ENCODE measurements around the gene PRKCG.

The PRKCG gene

DNA sequence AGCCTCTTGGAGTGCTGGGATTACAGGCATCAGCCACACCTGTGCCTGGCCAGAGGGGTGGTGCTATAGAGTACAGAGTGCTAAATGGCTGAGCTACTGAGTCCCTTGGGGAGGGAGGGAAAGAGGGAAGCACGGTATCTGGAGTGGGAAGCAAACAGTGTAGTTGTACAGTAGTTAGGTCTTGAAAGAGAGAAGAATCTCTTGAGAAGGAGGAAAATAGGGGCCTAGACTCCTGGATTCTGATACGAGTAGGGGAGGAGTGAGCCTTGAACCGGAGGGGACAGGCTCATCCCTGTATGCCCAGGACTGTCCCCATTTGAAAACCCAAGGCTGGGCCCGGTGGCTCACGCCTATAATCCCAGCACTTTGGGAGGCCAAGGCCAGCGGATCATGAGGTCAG lies 9.2 kb upstream of the PRKCG start:
- no peak overlapping the region for H3K18ac ChIP-seq (ENCODE audit: low read length)
- H3K23ac ChIP-seq (ENCODE audit: low read depth, low read length, poor library complexity) = no peak overlapping the region
- H4K8ac ChIP-seq (ENCODE audit: low read depth, low read length) = no peak overlapping the region
- H2BK15ac ChIP-seq (ENCODE audit: low read length) = no peak overlapping the region
- no peak overlapping the region for H3K4ac ChIP-seq (ENCODE audit: low read length)
- no peak overlapping the region for H3K4me2 ChIP-seq (ENCODE audit: insufficient read depth, low read length, poor library complexity, severe bottlenecking)
- peaks cover 2 to 6% of the 10 kb centered on the region in 2 donors for H3K4me1 ChIP-seq (ENCODE audit: control insufficient read depth in 2 of 2, insufficient read depth in 1 of 2, low read depth in 1 of 2, low read length in 2 of 2)
- WGBS, 2 donors (ENCODE audit: extremely low coverage in 2 of 2, insufficient read length in 2 of 2, insufficient replicate concordance in 1 of 2) = no CpG with 5 or more reads among the region's 6 CpGs
- H3K9ac ChIP-seq (ENCODE audit: low read depth, low read length, poor library complexity) = no peak overlapping the region
- no peak overlapping the region for H2BK120ac ChIP-seq (ENCODE audit: low read depth, low read length)
- H2AK5ac ChIP-seq (ENCODE audit: low read depth, low read length) = no peak overlapping the region
- H3K4me3 ChIP-seq (ENCODE audit: low read length in 2 of 2) = no peak overlapping the region
- peaks cover 24 to 61% of the 10 kb centered on the region in 2 donors for H3K36me3 ChIP-seq (replicated peaks in 1 of 2; ENCODE audit: control insufficient read depth in 2 of 2, insufficient read depth in 2 of 2, low read length in 2 of 2)
- no peak overlapping the region for H2BK5ac ChIP-seq (ENCODE audit: low read length)
- no peak overlapping the region for H2BK12ac ChIP-seq (ENCODE audit: low read length)
- no peak overlapping the region for H4K91ac ChIP-seq (ENCODE audit: low read depth, low read length, poor library complexity)
- no peak overlapping the region for H3K27ac ChIP-seq (replicated peaks; ENCODE audit: low read length)
- no peaks in the 10 kb centered on the region for H3K27me3 ChIP-seq (ENCODE audit: control insufficient read depth in 3 of 3, insufficient read depth in 3 of 3, low read depth in 1 of 3, low read length in 3 of 3)
- peaks cover 13% of the 10 kb centered on the region for H3K79me1 ChIP-seq (ENCODE audit: low read depth, low read length)
- no peak overlapping the region for H2AFZ ChIP-seq (ENCODE audit: low read length)
- no peak overlapping the region for H3K14ac ChIP-seq (ENCODE audit: low read length)
- H3K9me3 ChIP-seq (replicated peaks in 1 of 2; ENCODE audit: control insufficient read depth in 2 of 2, insufficient read depth in 1 of 2, low read depth in 1 of 2, low read length in 2 of 2) = no peaks in the 10 kb centered on the region
- no peak for DNase-seq (ENCODE audit: low spot score)

DNA sequence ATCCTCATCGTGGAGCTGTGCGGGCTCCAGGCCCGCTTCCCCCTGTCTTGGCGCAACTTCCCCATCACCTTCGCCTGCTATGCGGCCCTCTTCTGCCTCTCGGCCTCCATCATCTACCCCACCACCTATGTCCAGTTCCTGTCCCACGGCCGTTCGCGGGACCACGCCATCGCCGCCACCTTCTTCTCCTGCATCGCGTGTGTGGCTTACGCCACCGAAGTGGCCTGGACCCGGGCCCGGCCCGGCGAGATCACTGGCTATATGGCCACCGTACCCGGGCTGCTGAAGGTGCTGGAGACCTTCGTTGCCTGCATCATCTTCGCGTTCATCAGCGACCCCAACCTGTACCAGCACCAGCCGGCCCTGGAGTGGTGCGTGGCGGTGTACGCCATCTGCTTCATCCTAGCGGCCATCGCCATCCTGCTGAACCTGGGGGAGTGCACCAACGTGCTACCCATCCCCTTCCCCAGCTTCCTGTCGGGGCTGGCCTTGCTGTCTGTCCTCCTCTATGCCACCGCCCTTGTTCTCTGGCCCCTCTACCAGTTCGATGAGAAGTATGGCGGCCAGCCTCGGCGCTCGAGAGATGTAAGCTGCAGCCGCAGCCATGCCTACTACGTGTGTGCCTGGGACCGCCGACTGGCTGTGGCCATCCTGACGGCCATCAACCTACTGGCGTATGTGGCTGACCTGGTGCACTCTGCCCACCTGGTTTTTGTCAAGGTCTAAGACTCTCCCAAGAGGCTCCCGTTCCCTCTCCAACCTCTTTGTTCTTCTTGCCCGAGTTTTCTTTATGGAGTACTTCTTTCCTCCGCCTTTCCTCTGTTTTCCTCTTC lies 8.0 kb upstream of the PRKCG start:
- H3K27ac ChIP-seq (replicated peaks; ENCODE audit: low read length) = no peak overlapping the region
- no peaks in the 10 kb centered on the region for H3K9me3 ChIP-seq (replicated peaks in 1 of 2; ENCODE audit: control insufficient read depth in 2 of 2, insufficient read depth in 1 of 2, low read depth in 1 of 2, low read length in 2 of 2)
- peak overlapping the region; percentile 16 for H3K9ac ChIP-seq (ENCODE audit: low read depth, low read length, poor library complexity)
- H2BK12ac ChIP-seq (ENCODE audit: low read length) = peak overlapping the region; percentile 75
- peak overlapping the region in 1 of 2 donors; percentile 43 for H3K4me3 ChIP-seq (ENCODE audit: low read length in 2 of 2)
- no peaks in the 10 kb centered on the region for H3K27me3 ChIP-seq (ENCODE audit: control insufficient read depth in 3 of 3, insufficient read depth in 3 of 3, low read depth in 1 of 3, low read length in 3 of 3)
- H2BK120ac ChIP-seq (ENCODE audit: low read depth, low read length) = peak overlapping the region; percentile 39
- H2BK5ac ChIP-seq (ENCODE audit: low read length) = no peak overlapping the region
- H3K4me2 ChIP-seq (ENCODE audit: insufficient read depth, low read length, poor library complexity, severe bottlenecking) = no peak overlapping the region
- no peak for DNase-seq (ENCODE audit: low spot score)
- no peak overlapping the region for H2AFZ ChIP-seq (ENCODE audit: low read length)
- no peak overlapping the region for H3K14ac ChIP-seq (ENCODE audit: low read length)
- H3K4ac ChIP-seq (ENCODE audit: low read length) = no peak overlapping the region
- no peak overlapping the region for H4K91ac ChIP-seq (ENCODE audit: low read depth, low read length, poor library complexity)
- peaks cover 24 to 61% of the 10 kb centered on the region in 2 donors for H3K36me3 ChIP-seq (replicated peaks in 1 of 2; ENCODE audit: control insufficient read depth in 2 of 2, insufficient read depth in 2 of 2, low read length in 2 of 2)
- no peak overlapping the region for H2BK15ac ChIP-seq (ENCODE audit: low read length)
- H3K23ac ChIP-seq (ENCODE audit: low read depth, low read length, poor library complexity) = peak overlapping the region; percentile 65
- no peak overlapping the region for H2AK5ac ChIP-seq (ENCODE audit: low read depth, low read length)
- peaks cover 2 to 6% of the 10 kb centered on the region in 2 donors for H3K4me1 ChIP-seq (ENCODE audit: control insufficient read depth in 2 of 2, insufficient read depth in 1 of 2, low read depth in 1 of 2, low read length in 2 of 2)
- no peak overlapping the region for H3K18ac ChIP-seq (ENCODE audit: low read length)
- peak overlapping the region; percentile 29 for H4K8ac ChIP-seq (ENCODE audit: low read depth, low read length)
- H3K79me1 ChIP-seq (ENCODE audit: low read depth, low read length) = peaks cover 11% of the 10 kb centered on the region
- WGBS, 2 donors (ENCODE audit: extremely low coverage in 2 of 2, insufficient read length in 2 of 2, insufficient replicate concordance in 1 of 2) = no CpG with 5 or more reads among the region's 51 CpGs

DNA sequence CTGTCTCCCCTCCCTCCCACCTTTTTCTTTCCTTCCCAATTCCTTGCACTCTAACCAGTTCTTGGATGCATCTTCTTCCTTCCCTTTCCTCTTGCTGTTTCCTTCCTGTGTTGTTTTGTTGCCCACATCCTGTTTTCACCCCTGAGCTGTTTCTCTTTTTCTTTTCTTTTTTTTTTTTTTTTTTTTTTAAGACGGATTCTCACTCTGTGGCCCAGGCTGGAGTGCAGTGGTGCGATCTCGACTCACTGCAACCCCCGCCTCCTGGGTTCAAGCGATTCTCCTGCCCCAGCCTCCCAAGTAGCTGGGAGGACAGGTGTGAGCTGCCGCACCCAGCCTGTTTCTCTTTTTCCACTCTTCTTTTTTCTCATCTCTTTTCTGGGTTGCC lies 7.4 kb upstream of the PRKCG start:
- Histone ChIP-seq H2BK5ac (ENCODE audit: low read length) (no peak overlapping the region), H3K9ac (ENCODE audit: low read depth, low read length, poor library complexity) (no peak overlapping the region), H2BK15ac (ENCODE audit: low read length) (no peak overlapping the region), H2BK12ac (ENCODE audit: low read length) (no peak overlapping the region), H2AFZ (ENCODE audit: low read length) (no peak overlapping the region), H3K4me3 (ENCODE audit: low read length in 2 of 2) (no peak overlapping the region), H3K27me3 (ENCODE audit: control insufficient read depth in 3 of 3, insufficient read depth in 3 of 3, low read depth in 1 of 3, low read length in 3 of 3) (no peaks in the 10 kb centered on the region), H3K9me3 (replicated peaks in 1 of 2; ENCODE audit: control insufficient read depth in 2 of 2, insufficient read depth in 1 of 2, low read depth in 1 of 2, low read length in 2 of 2) (no peaks in the 10 kb centered on the region), H3K18ac (ENCODE audit: low read length) (no peak overlapping the region), H3K4me1 (ENCODE audit: control insufficient read depth in 2 of 2, insufficient read depth in 1 of 2, low read depth in 1 of 2, low read length in 2 of 2) (peaks cover 2 to 7% of the 10 kb centered on the region in 2 donors), H3K27ac (replicated peaks; ENCODE audit: low read length) (no peak overlapping the region), H3K14ac (ENCODE audit: low read length) (no peak overlapping the region), H3K23ac (ENCODE audit: low read depth, low read length, poor library complexity) (peak overlapping the region; percentile 65), H3K4ac (ENCODE audit: low read length) (no peak overlapping the region), H3K79me1 (ENCODE audit: low read depth, low read length) (peaks cover 11% of the 10 kb centered on the region), H4K91ac (ENCODE audit: low read depth, low read length, poor library complexity) (no peak overlapping the region), H4K8ac (ENCODE audit: low read depth, low read length) (no peak overlapping the region), H2BK120ac (ENCODE audit: low read depth, low read length) (no peak overlapping the region), H3K36me3 (replicated peaks in 1 of 2; ENCODE audit: control insufficient read depth in 2 of 2, insufficient read depth in 2 of 2, low read length in 2 of 2) (peaks cover 24 to 61% of the 10 kb centered on the region in 2 donors), H3K4me2 (ENCODE audit: insufficient read depth, low read length, poor library complexity, severe bottlenecking) (no peak overlapping the region), H2AK5ac (ENCODE audit: low read depth, low read length) (no peak overlapping the region)
- WGBS, 2 donors (ENCODE audit: extremely low coverage in 2 of 2, insufficient read length in 2 of 2, insufficient replicate concordance in 1 of 2) = no CpG with 5 or more reads among the region's 6 CpGs
- DNase-seq (ENCODE audit: low spot score) = no peak

DNA sequence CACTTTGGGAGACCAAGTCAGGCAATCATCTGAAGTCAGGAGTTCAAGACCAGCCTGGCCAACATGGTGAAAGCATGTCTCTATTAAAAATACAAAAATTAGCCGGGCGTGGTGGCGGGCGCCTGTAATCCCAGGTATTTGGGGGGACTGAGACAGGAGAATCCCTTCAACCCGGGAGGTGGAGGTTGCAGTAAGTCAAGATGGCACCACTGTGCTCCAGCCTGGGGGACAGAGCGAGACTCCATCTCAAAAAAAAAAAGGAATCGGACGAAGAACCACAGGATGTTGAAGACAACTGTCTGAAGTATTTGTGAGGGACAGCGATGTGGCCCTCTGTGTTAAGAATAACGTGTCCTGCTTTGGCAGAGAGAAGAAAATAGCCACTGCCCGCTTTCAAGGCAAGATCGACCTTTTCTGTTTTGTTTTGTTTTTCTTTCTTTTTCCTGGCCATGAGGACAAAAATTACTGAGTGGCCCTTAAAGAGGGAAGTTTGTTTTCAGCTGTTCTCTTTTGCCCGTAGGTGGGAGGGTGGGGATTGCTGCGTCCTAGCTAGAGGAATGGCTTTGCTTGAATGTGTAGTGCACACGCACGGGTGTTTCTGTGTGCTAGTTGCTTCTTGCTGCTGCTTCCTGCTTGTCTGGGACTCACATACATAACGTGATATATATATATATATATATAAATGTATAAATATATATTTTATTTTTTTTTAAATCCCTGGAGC lies 6.2 kb upstream of the PRKCG start:
- Histone ChIP-seq H2BK120ac (ENCODE audit: low read depth, low read length) (no peak overlapping the region), H3K4me2 (ENCODE audit: insufficient read depth, low read length, poor library complexity, severe bottlenecking) (no peak overlapping the region), H3K4me3 (ENCODE audit: low read length in 2 of 2) (no peak overlapping the region), H2AFZ (ENCODE audit: low read length) (no peak overlapping the region), H3K18ac (ENCODE audit: low read length) (no peak overlapping the region), H2BK12ac (ENCODE audit: low read length) (no peak overlapping the region), H3K79me1 (ENCODE audit: low read depth, low read length) (peaks cover 11% of the 10 kb centered on the region), H3K27me3 (ENCODE audit: control insufficient read depth in 3 of 3, insufficient read depth in 3 of 3, low read depth in 1 of 3, low read length in 3 of 3) (no peaks in the 10 kb centered on the region), H2BK15ac (ENCODE audit: low read length) (no peak overlapping the region), H3K9me3 (replicated peaks in 1 of 2; ENCODE audit: control insufficient read depth in 2 of 2, insufficient read depth in 1 of 2, low read depth in 1 of 2, low read length in 2 of 2) (no peaks in the 10 kb centered on the region), H2BK5ac (ENCODE audit: low read length) (no peak overlapping the region), H3K14ac (ENCODE audit: low read length) (no peak overlapping the region), H2AK5ac (ENCODE audit: low read depth, low read length) (no peak overlapping the region), H3K27ac (replicated peaks; ENCODE audit: low read length) (no peak overlapping the region), H3K23ac (ENCODE audit: low read depth, low read length, poor library complexity) (no peak overlapping the region), H3K9ac (ENCODE audit: low read depth, low read length, poor library complexity) (no peak overlapping the region), H4K8ac (ENCODE audit: low read depth, low read length) (no peak overlapping the region), H3K36me3 (replicated peaks in 1 of 2; ENCODE audit: control insufficient read depth in 2 of 2, insufficient read depth in 2 of 2, low read length in 2 of 2) (peaks cover 24 to 56% of the 10 kb centered on the region in 2 donors), H4K91ac (ENCODE audit: low read depth, low read length, poor library complexity) (no peak overlapping the region), H3K4me1 (ENCODE audit: control insufficient read depth in 2 of 2, insufficient read depth in 1 of 2, low read depth in 1 of 2, low read length in 2 of 2) (peaks cover 2 to 4% of the 10 kb centered on the region in 2 donors), H3K4ac (ENCODE audit: low read length) (no peak overlapping the region)
- DNase-seq (ENCODE audit: low spot score) = no peak
- no CpG with 5 or more reads among the region's 17 CpGs for WGBS, 2 donors (ENCODE audit: extremely low coverage in 2 of 2, insufficient read length in 2 of 2, insufficient replicate concordance in 1 of 2)

Measured in neuronal stem cell (in vitro differentiated cells).